ENCODE data around the gene PLXNA3.

Gene PLXNA3

DNA sequence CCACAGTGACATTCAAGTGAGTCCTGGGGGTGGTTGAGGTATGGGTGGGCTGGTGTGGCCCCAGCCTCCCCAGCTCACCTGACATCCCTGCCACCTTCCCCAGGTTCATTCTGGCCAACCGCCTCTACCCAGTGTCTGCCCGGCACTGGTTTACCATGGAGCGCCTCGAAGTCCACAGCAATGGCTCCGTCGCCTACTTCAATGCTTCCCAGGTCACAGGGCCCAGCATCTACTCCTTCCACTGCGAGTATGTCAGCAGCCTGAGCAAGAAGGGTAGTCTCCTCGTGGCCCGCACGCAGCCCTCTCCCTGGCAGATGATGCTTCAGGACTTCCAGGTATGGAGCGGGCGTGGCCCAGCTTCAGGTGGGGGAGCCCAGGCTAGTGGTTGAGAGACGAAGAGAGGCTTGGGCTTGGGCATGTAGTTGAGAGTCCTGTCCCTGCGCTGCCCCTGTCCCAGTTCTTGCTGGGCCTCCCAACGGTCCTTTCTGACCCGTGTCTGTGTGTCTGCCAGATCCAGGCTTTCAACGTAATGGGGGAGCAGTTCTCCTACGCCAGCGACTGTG is 22.8 kb upstream of the PLXNA3 start:
- DNase-seq (ENCODE audit: low read depth in 2 of 2), result no peak

DNA sequence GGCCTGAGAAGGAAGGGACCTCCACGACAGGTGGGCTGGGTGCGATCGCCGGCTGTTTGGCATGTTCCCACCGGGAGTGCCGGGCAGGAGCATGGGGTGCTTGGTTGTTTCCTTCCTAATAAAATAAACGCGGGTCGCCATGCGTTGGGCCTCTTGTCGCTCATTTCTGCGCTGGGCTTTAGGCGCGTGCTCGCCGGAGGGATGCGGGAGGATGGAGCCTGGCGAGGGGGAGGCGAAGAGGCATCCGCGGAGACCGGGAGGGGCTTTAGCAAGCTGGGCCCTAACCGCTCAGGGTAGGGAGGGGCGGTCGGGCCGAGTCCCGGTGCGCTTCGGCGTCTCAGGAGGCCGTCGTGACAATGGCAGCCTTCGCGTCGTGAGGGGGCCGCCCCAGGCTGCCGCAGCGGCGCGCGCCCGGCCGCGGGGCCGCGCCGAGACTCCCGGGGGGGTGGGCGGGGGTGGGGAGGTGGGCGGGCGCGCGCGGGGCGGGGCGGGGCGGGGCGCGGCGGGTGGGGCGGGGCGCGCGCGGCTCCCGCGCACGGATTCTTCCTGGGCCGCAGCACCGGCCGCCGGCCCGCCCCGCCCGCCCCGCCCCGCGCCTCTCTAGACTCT is 21.6 kb upstream of the PLXNA3 start:
- no peak for DNase-seq (ENCODE audit: low read depth in 2 of 2)

GRCh38 chrX:154436983-154437752 is 20.9 kb upstream of the PLXNA3 start, which contains the start of gene GDI1:
TSS of gene GDI1 (plus strand) at chrX:154437154. CDS start at chrX:154437255, 101 bp downstream.
- DNase-seq (ENCODE audit: low read depth in 2 of 2), result peak; percentile 29 to 33

- no peak for DNase-seq (ENCODE audit: low read depth in 2 of 2)
Measured at GRCh38 chrX:154437971-154438893, 19.8 kb upstream of the PLXNA3 start.

DNA sequence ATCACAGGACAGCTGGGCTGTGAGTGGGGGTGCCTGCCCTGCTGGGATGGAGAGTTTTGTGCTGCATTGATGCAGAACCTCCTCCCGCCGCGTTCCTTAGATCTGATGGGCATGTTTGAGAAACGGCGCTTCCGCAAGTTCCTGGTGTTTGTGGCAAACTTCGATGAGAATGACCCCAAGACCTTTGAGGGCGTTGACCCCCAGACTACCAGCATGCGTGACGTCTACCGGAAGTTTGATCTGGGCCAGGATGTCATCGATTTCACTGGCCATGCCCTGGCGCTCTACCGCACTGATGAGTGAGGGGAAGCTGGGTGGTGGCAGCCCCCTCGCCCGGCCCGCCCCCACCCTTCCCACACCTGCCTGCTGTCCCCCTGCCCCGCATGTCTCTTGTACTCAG is 18.2 kb upstream of the PLXNA3 start:
- no peak for DNase-seq (ENCODE audit: low read depth in 2 of 2)

DNA sequence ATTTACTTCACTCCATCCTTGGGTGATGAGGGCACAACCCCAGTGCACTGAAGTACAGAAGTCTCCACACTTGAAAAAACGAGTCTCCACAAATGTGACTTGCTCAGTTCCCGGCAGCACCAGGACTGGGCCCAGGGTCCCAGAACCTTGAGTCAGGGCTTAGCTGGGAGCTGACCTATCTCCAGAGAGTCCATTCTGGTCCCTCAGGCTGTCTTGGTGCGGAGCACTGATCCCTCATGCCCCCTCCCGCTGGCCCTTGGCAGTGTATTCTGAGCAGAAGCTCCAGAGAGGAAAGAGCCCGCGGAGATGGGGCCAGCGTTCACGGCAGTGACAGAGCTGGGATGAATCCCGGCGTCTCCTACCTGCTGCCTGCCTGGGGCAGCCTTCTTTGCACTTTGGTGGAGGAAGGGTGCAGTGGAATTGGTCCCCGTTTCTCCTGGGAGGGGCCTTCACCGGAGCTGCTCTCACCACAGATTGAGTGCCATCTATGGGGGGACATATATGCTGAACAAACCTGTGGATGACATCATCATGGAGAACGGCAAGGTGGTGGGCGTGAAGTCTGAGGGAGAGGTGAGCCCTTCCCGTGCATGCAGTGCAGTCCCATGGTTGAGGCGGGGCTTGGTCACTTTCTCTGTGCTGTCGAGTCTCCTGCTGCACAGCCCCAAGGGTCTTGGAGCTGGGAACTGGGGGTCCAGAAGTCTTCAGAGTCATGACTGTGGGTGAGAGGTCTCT is 17.3 kb upstream of the PLXNA3 start:
- no peak for DNase-seq (ENCODE audit: low read depth in 2 of 2)

- no peak for DNase-seq (ENCODE audit: low read depth in 2 of 2)
Measured at GRCh38 chrX:154441564-154441963, 16.5 kb upstream of the PLXNA3 start.

GRCh38 chrX:154441984-154442707 is 15.9 kb upstream of the PLXNA3 start:
- DNase-seq (ENCODE audit: low read depth in 2 of 2), result no peak

DNA sequence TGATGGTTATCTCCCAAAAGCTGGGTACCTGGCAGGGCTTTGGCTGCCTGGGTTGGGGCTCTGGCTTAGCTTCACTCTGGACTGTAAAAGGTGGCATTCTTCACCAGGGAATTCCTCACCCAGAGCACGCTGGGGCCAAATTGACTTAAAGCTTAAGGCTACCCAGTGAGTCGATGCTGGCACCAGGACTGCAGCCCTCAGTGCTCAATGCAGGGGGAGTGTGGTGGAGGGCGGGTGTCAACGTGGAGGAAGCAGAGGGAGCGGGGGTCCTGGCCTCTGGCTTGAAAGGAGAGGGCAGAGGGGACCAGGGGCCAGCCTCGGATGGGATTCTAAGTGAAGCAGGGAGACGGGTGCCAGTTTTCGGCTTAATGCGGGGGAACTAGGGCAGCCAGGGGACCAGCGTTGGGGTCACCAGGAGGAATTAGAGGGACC is 14.6 kb upstream of the PLXNA3 start:
- DNase-seq (ENCODE audit: low read depth in 2 of 2), result no peak

DNA sequence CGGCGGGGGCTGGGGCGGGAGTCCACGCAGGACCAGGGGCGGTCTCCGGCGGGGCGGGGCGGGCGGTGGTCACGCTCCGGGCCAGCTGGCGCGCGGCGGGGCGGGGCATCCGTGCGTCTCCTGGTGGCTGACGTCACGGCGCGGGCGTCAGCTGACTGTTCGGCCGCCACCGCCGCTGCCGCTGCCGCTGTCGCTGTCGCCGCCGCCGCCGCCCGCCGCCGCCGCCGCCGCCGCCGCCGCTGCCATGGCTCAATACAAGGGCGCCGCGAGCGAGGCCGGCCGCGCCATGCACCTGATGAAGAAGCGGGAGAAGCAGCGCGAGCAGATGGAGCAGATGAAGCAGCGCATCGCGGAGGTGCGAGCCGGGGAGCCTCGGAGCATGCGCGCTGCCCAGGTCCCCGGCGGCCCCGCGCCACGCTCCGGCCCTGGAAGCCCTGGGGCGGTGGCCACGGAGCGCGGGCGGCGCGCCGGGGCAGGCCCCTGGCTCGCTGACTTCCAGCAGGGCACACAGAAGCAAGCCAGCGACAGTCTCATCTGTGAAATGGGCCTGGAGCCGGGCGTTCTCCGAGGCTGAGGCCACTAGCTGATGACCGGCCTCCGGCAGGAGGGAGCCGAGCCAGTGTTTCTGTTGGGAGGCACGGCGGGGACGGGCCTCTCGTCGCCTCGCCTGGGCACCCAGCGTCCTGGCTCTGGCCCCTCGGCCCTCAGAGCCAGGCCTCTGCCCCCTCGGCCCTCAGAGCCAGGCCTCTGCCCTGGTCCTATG is 13.9 kb upstream of the PLXNA3 start, which contains the start of gene FAM50A:
Gene FAM50A (plus strand): TSS at position 150 of the 763 bp plus-strand sequence. CDS start 95 bp downstream, at position 245.
- DNase-seq (ENCODE audit: low read depth in 2 of 2), result no peak

- no peak for DNase-seq (ENCODE audit: low read depth in 2 of 2)
Measured at GRCh38 chrX:154444755-154445246, 13.3 kb upstream of the PLXNA3 start.

DNA sequence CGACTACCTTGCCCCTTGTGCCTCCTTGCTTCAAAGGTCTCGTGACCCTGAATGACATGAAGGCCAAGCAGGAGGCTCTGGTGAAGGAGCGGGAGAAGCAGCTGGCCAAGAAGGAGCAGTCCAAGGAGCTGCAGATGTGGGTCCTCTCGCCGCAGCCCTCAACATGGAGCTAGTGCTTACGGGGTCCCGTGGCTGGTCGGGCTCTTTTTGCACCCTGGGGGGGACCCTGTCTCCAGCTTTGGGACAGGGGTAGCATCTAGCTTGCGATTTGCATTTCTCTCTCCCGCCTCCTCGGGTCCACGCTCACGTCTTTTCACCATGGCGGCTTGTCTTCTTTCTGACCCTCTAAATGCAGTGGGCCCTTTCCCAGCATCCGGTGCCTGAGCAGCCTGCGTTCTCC is 12.3 kb upstream of the PLXNA3 start:
- no peak for DNase-seq (ENCODE audit: low read depth in 2 of 2)

DNA sequence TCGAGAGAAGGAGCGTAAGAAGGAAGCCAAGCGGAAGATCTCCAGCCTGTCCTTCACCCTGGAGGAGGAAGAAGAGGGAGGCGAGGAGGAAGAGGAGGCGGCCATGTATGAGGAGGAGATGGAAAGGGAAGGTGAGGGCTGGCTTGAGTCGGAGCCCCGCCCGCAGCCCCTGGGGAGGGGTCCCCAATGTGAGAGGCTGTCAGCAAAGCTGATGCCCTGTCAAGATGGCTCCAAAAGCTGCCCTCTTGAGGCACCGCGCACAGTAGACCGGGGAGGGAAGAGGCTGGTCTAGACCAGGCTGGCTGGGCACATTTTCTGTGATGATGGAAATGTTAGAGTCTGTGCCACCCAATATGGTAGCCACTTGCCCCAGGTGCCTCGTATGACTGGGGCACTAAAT is 11.7 kb upstream of the PLXNA3 start:
- no peak for DNase-seq (ENCODE audit: low read depth in 2 of 2)

DNA sequence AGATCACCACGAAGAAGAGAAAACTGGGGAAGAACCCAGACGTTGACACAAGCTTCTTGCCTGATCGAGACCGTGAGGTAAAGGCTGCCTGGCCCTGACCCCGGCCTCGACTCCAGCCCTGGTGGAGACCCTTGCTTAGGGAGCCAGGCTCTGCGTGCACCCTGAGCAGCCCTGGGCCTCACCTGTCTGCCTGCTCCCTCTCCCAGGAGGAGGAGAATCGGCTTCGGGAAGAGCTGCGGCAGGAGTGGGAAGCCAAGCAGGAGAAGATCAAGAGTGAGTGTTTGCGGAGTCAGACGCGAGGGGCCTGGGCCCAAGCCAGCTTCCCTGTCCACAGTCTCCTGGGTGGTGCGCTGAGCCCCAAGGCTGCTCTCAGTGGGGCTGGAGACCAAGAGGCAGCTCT is 9.6 kb upstream of the PLXNA3 start:
- DNase-seq (ENCODE audit: low read depth in 2 of 2), result no peak

DNA sequence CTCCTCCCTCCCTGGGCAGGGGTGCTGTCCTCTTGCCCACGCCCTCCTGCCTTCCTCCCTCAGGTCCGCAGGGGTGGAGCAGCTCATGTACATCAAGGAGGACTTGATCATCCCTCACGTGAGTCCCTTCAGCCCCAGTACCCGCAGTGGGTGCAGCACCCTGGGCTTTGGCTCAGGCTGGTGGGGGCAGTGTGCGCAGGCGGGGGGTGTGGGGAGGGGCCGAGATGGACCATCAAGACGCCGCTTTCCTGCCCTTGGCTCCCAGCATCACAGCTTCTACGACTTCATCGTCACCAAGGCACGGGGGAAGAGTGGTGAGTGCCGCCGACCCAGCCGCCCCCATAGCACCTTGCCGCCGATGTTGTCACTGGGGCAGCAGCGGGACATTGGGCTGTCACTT is 8.5 kb upstream of the PLXNA3 start:
- no peak for DNase-seq (ENCODE audit: low read depth in 2 of 2)

DNA sequence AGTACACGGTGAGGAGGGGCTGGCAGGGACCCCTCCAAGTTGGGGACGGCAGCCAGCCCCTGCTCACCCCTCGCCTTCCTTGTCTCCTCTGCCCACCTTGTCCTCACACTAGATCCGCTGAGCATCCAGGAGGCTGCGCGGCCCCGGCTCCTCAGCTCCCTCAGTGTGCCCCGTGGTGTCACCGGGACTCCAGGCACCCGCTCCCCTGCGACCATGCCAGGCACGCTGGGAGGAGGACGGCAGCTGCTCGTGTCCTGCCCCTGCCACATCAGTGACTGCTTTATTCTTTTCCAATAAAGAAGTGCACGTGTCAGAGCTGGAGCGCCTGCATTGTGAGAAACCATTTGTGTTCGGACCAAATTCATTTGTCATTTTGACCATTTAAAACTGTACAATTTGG is 7.8 kb upstream of the PLXNA3 start:
- DNase-seq (ENCODE audit: low read depth in 2 of 2), result no peak

GRCh38 chrX:154452823-154453222 is 5.3 kb upstream of the PLXNA3 start:
- no peak for DNase-seq (ENCODE audit: low read depth in 2 of 2)

DNA sequence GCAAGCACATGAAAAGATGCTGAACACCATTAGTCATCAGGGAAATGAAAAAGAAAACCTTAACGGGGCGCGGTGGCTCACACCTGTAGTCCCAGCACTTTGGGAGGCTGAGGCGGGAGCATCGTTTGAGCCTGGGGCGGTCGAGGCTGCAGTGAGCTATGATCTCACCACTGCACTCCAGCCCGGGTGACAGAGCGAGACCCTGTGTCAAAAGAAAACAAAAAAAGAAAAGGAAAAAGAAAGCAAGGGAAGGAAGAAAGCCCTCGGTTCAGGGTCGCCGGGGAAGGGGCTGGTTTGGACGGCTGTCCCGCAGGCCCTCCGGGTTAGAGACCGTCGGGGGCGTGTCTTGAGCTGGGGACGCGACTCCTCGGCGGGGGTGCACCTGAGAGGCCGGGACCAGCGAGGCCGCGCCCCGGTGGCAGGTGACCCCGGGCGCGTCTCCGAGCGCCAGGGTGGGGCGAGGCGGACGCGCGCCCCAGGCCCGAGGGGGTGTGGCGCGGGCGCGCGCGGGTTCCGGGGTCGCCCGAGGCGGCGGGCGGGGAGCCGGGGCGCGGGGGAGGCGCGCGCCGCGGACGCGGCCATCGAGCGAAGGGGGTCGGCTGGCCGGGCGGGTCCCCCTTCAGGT is 478 bp upstream of the PLXNA3 start:
- DNase-seq (ENCODE audit: low read depth in 2 of 2), result no peak
